ENCODE measurements around the gene BHLHA15. TPM values are rescaled to one million over a fixed set of nuclear protein-coding genes. Genes with fewer than 3 reads are reported as not detected.

Gene BHLHA15
- polyA plus RNA-seq, 1 of the 3 experiments (the other 2 are of a cell fraction): 0.10 TPM

DNA sequence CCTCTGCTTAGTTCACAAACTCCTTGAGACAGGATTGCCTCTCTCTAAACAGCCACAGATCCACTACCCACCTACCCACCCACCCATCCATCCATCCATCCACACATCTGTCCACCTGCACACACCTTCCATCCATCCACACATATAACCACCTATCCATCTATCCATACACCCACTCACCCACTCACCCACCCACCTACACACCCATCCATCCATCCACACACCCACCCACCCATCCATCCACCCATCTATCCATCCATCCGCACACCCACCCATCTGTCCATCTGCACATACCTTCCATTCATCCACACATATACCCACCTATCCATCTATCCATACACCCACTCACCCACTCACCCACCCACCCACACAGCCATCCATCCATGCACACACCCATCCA is 31.1 kb downstream of the BHLHA15 start:
- Histone ChIP-seq H3K79me2 (ENCODE audit: insufficient read depth) (0 out of 2 replicates have a peak, but pooled peaks cover 3% of the 10 kb centered on the region), H4K20me1 (ENCODE audit: insufficient read depth) (no peaks in the 10 kb centered on the region), H3K27ac (ENCODE audit: low read depth in 2 of 2, low read length in 1 of 2) (no peak overlapping the region), H3K4me2 (no peak overlapping the region), H3K36me3 (replicated peaks in 1 of 2; ENCODE audit: control insufficient read depth in 1 of 2, insufficient read depth in 2 of 2, low read length in 1 of 2) (peaks cover 8 to 10% of the 10 kb centered on the region in 2 experiments), H3K4me3 (ENCODE audit: low read depth in 2 of 2, low read length in 1 of 2) (no peak overlapping the region), H3K4me1 (ENCODE audit: control insufficient read depth in 1 of 2, insufficient read depth in 2 of 2, low read depth in 1 of 2, low read length in 1 of 2) (no peaks in the 10 kb centered on the region), H3K9me2 (no peaks in the 10 kb centered on the region), H3F3A (replicated peaks; ENCODE audit: insufficient read depth) (no peaks in the 10 kb centered on the region), H3K27me3 (ENCODE audit: insufficient read depth) (no peaks in the 10 kb centered on the region), H3K9ac (no peak overlapping the region), H3K9me3 (no peaks in the 10 kb centered on the region), H2AFZ (ENCODE audit: low read depth) (no peak overlapping the region)
- CTCF ChIA-PET: interaction anchor here (0.6 to 2.7 kb wide), 7 partner anchors 8 to 220 kb away, joined by 3 to 24 read pairs (median 4); partner anchors contain the start of gene LMTK2
- whole genome bisulfite sequencing (ENCODE audit: low lambda C conversion rate): 93% methylated on average over 1 of the region's 1 CpG
- TF ChIP-seq SMC3 (IDR thresholded peaks at IDR 0.05; ENCODE audit: low read depth, low read length): no peak
- no peak for TF ChIP-seq ELF1 (IDR thresholded peaks at IDR 0.05)
- TF ChIP-seq POLR2AphosphoS5 (IDR thresholded peaks at IDR 0.05; ENCODE audit: low read depth, low read length): no peak
- DNase-seq: no peak
- POLR2A ChIA-PET: no interaction called here

DNA sequence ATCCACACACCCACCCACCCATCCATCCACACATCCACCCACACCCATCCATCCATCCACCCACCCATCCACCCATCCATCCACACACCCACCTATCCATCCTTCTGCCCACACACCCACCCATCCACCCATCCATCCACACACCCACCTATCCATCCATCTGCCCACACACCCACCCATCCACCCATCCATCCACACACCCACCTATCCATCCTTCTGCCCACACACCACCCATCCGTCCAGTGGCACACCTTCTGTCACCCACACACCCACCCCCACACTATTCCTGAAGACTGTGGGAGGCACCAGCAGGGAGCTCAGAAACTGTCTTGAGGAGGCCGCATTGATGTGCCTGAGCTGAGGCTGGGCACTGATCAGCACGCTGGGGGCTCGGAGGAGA is 31.7 kb downstream of the BHLHA15 start:
- no peak overlapping the region for H3K27ac ChIP-seq (ENCODE audit: low read depth in 2 of 2, low read length in 1 of 2)
- H3F3A ChIP-seq (replicated peaks; ENCODE audit: insufficient read depth): no peaks in the 10 kb centered on the region
- 85% methylated on average over 4 of the region's 4 CpGs for WGBS (ENCODE audit: low lambda C conversion rate)
- peaks cover 8 to 10% of the 10 kb centered on the region in 2 experiments for H3K36me3 ChIP-seq (replicated peaks in 1 of 2; ENCODE audit: control insufficient read depth in 1 of 2, insufficient read depth in 2 of 2, low read length in 1 of 2)
- no peaks in the 10 kb centered on the region for H4K20me1 ChIP-seq (ENCODE audit: insufficient read depth)
- H3K4me1 ChIP-seq (ENCODE audit: control insufficient read depth in 1 of 2, insufficient read depth in 2 of 2, low read depth in 1 of 2, low read length in 1 of 2): no peaks in the 10 kb centered on the region
- H3K27me3 ChIP-seq (ENCODE audit: insufficient read depth): no peaks in the 10 kb centered on the region
- POLR2A ChIA-PET: no interaction called here
- H3K9ac ChIP-seq: no peak overlapping the region
- DNase-seq: no peak
- TF ChIP-seq FOXJ3 (CRISPR knock-in tag; IDR thresholded peaks at IDR 0.05) (no peak), TAF1 (IDR thresholded peaks at IDR 0.05; ENCODE audit: borderline replicate concordance, low read depth, low read length) (no peak)
- TF ChIP-seq, protein P1, sequence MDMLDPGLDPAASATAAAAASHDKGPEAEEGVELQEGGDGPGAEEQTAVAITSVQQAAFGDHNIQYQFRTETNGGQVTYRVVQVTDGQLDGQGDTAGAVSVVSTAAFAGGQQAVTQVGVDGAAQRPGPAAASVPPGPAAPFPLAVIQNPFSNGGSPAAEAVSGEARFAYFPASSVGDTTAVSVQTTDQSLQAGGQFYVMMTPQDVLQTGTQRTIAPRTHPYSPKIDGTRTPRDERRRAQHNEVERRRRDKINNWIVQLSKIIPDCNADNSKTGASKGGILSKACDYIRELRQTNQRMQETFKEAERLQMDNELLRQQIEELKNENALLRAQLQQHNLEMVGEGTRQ (IDR thresholded peaks at IDR 0.05; ENCODE audit: borderline replicate concordance, low read depth, low read length): no peak
- H3K4me3 ChIP-seq (ENCODE audit: low read depth in 2 of 2, low read length in 1 of 2): no peak overlapping the region
- no peaks in the 10 kb centered on the region for H3K9me3 ChIP-seq
- no peak overlapping the region for H3K4me2 ChIP-seq
- CTCF ChIA-PET: interaction anchor here (1.3 kb wide), 1 partner anchor 137 kb away, joined by 4 read pairs; the partner anchor contains the start of gene LMTK2
- H3K79me2 ChIP-seq (ENCODE audit: insufficient read depth): 0 out of 2 replicates have a peak, but pooled peaks cover 4% of the 10 kb centered on the region
- no peaks in the 10 kb centered on the region for H3K9me2 ChIP-seq
- no peak overlapping the region for H2AFZ ChIP-seq (ENCODE audit: low read depth)

DNA sequence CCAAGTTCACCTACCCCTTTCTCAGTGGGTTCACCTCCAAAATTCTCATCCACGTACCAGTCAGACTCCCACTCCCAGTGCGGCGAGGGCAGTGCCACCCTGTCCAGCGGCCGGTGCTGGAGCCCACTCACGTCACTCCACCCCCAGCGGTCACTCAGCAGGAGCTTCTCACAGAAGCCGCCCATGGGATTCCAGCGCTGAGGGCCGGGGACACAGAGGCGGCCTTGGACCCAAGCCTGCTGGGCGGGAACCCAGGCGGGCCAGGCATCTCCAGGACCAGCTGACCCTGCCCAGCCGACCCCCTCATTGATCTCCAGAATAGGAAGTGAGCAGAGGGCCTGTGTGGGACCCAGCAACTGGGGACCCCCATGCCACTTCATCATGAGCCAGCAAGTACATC is 33.6 kb downstream of the BHLHA15 start:
- Histone ChIP-seq H3K4me3 (ENCODE audit: low read depth in 2 of 2, low read length in 1 of 2) (no peak overlapping the region), H4K20me1 (ENCODE audit: insufficient read depth) (no peaks in the 10 kb centered on the region), H3K9ac (no peak overlapping the region), H2AFZ (ENCODE audit: low read depth) (no peak overlapping the region), H3K4me2 (no peak overlapping the region), H3K9me2 (no peaks in the 10 kb centered on the region), H3K4me1 (ENCODE audit: control insufficient read depth in 1 of 2, insufficient read depth in 2 of 2, low read depth in 1 of 2, low read length in 1 of 2) (no peaks in the 10 kb centered on the region), H3K9me3 (no peaks in the 10 kb centered on the region), H3K36me3 (replicated peaks in 1 of 2; ENCODE audit: control insufficient read depth in 1 of 2, insufficient read depth in 2 of 2, low read length in 1 of 2) (peaks cover 0 to 11% of the 10 kb centered on the region in 2 experiments), H3K27ac (ENCODE audit: low read depth in 2 of 2, low read length in 1 of 2) (no peak overlapping the region), H3K27me3 (ENCODE audit: insufficient read depth) (no peaks in the 10 kb centered on the region), H3K79me2 (ENCODE audit: insufficient read depth) (peaks cover 10% of the 10 kb centered on the region; the same call in 1 of the 2 replicates), H3F3A (replicated peaks; ENCODE audit: insufficient read depth) (no peaks in the 10 kb centered on the region)
- ChIA-PET POLR2A (no interaction called here), CTCF (interaction anchor here (1.2 to 1.6 kb wide), 2 partner anchors 74 to 224 kb away, joined by 3 to 4 read pairs; no protein-coding TSS in a partner anchor)
- peak; percentile 18 for DNase-seq
- 98% methylated on average over 6 of the region's 14 CpGs for WGBS (ENCODE audit: low lambda C conversion rate)
- TF ChIP-seq, protein P2, sequence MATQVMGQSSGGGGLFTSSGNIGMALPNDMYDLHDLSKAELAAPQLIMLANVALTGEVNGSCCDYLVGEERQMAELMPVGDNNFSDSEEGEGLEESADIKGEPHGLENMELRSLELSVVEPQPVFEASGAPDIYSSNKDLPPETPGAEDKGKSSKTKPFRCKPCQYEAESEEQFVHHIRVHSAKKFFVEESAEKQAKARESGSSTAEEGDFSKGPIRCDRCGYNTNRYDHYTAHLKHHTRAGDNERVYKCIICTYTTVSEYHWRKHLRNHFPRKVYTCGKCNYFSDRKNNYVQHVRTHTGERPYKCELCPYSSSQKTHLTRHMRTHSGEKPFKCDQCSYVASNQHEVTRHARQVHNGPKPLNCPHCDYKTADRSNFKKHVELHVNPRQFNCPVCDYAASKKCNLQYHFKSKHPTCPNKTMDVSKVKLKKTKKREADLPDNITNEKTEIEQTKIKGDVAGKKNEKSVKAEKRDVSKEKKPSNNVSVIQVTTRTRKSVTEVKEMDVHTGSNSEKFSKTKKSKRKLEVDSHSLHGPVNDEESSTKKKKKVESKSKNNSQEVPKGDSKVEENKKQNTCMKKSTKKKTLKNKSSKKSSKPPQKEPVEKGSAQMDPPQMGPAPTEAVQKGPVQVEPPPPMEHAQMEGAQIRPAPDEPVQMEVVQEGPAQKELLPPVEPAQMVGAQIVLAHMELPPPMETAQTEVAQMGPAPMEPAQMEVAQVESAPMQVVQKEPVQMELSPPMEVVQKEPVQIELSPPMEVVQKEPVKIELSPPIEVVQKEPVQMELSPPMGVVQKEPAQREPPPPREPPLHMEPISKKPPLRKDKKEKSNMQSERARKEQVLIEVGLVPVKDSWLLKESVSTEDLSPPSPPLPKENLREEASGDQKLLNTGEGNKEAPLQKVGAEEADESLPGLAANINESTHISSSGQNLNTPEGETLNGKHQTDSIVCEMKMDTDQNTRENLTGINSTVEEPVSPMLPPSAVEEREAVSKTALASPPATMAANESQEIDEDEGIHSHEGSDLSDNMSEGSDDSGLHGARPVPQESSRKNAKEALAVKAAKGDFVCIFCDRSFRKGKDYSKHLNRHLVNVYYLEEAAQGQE (IDR thresholded peaks at IDR 0.05; ENCODE audit: low read depth, low read length): no peak
- no peak for TF ChIP-seq JUND (IDR thresholded peaks at IDR 0.05)
- TF ChIP-seq GABPA (IDR thresholded peaks at IDR 0.05; ENCODE audit: low read depth): no peak
- no peak for TF ChIP-seq POLR2AphosphoS5 (IDR thresholded peaks at IDR 0.05; ENCODE audit: low read depth, low read length)
- no peak for TF ChIP-seq TEAD4 (IDR thresholded peaks at IDR 0.05; ENCODE audit: borderline replicate concordance, insufficient read depth)
- no peak for TF ChIP-seq EP300 (IDR thresholded peaks at IDR 0.05; ENCODE audit: borderline replicate concordance in 1 of 2, low read depth in 1 of 2, low read length in 1 of 2)
- TF ChIP-seq, protein P3, sequence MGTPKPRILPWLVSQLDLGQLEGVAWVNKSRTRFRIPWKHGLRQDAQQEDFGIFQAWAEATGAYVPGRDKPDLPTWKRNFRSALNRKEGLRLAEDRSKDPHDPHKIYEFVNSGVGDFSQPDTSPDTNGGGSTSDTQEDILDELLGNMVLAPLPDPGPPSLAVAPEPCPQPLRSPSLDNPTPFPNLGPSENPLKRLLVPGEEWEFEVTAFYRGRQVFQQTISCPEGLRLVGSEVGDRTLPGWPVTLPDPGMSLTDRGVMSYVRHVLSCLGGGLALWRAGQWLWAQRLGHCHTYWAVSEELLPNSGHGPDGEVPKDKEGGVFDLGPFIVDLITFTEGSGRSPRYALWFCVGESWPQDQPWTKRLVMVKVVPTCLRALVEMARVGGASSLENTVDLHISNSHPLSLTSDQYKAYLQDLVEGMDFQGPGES (IDR thresholded peaks at IDR 0.05; ENCODE audit: low read depth, low read length): no peak
- TF ChIP-seq, protein P4, sequence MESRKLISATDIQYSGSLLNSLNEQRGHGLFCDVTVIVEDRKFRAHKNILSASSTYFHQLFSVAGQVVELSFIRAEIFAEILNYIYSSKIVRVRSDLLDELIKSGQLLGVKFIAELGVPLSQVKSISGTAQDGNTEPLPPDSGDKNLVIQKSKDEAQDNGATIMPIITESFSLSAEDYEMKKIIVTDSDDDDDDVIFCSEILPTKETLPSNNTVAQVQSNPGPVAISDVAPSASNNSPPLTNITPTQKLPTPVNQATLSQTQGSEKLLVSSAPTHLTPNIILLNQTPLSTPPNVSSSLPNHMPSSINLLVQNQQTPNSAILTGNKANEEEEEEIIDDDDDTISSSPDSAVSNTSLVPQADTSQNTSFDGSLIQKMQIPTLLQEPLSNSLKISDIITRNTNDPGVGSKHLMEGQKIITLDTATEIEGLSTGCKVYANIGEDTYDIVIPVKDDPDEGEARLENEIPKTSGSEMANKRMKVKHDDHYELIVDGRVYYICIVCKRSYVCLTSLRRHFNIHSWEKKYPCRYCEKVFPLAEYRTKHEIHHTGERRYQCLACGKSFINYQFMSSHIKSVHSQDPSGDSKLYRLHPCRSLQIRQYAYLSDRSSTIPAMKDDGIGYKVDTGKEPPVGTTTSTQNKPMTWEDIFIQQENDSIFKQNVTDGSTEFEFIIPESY (IDR thresholded peaks at IDR 0.05; ENCODE audit: borderline replicate concordance, low read depth): no peak
- no peak for TF ChIP-seq RCOR1 (IDR thresholded peaks at IDR 0.05; ENCODE audit: low read length)

All from SK-N-SH (cell line).